HL-60/S4 (cell line): ENCODE data around the gene APH1A.
"Not testable (repeated sequence)": the region's sequence is repeated elsewhere in the genome, so short reads cannot be mapped to it uniquely, and the experiment has no call there.

ENCODE experiments used
- in situ Hi-C: fragments of 300-500 bp; cut with MboI; formaldehyde crosslinking; loops from 2 replicates; pipeline ENCODE4 v1.14.3; 2022; ENCODE audit warnings: low sequenced_read_pairs

The APH1A gene

DNA sequence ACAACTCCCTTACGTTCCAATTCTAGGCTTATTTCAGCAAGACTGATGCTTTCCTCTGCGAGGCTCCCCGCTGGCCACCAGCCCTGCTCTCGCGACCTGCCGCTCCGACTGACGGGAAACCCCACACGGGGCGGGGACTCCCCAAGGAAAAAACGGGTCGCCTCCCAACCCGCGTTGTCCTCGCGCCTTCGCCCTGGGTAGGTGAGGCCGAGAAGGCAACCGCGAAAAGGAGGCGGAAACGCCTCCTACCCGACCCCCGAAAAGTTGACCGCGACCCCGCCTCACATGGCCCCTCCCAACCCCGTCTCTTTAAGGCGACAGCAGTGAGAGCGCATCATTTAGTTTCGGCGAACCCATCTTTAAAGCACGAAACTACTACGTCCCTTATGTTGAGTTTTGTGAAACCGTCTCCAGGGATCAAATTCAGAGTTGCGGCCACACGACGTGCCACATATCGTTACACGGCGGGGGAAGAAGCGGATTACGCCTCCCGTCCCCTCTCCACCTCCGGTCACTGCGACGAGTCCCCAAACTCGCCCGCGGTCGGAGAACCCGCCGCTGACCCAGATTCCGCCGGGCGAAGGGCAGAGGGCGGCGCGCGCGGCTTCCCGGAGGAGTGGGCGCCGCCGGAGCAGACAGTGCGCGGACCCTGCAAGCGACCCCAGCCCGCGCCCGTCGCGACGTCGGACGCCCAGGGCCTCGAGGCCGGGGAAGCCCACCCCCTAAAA is 34.1 kb downstream of the APH1A start:
- in situ Hi-C loops, result no loop called here

DNA sequence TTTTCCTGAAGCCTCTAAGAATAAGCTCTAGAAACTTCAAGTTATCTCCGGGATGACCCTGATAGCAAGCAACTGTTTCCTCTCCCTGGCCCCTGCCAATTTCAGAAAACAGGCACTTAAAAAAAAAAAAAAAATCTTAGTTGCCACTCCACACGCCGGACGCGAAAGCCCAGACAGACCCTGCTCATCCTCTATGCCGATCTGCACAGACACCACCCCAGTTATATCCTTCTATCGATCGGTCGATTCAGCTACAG is 34.6 kb downstream of the APH1A start:
- in situ Hi-C loops, result no loop called here

DNA sequence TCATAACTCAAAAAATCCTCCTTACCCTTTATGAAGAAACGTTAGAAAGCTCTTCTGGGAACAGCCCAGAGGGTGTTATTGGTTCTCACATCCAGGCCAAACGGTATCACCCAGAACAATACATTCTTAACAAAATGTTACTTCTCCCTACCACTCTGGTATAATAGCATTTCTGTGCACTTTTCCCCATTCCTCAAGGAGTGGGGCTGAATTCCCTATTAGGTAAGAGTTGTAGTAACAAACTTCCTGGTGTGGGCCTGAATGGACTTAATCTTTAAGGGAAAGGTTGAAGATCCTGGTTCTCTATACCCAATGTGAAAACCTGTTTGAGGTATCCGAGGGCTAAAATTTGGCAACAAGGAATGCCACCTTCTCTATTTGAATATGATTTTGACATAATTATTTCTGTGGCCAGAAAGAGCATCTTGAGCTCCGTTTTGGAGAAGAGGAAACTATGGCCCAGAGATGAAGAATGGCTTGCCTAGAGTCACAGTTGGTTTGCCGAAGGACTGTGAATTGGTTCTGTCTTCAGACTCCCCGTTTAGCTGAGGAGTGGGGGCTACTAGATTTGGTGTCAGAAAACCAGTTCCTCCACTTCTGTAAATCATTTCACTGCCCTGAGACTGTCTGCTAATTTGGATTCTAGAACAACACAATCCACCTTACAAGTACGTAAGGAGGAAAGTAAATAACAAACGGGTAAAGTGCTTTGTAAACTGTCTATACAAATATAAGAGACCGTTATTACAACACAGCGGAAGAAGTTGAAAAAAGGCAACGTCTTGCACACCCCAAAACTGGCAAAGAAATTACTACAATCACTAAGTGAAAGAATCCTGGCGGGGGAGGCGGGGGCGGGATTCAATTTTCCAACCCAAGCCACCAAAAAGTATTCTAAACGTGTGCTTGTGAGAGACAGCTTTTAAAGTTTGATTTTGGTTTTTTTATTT is 35.2 kb downstream of the APH1A start:
- in situ Hi-C loops, result no loop called here

- in situ Hi-C loops, result not testable (repeated sequence)
These were observed 35.9 kb downstream of the APH1A start for GRCh38 chr1:150232921-150233320.

DNA sequence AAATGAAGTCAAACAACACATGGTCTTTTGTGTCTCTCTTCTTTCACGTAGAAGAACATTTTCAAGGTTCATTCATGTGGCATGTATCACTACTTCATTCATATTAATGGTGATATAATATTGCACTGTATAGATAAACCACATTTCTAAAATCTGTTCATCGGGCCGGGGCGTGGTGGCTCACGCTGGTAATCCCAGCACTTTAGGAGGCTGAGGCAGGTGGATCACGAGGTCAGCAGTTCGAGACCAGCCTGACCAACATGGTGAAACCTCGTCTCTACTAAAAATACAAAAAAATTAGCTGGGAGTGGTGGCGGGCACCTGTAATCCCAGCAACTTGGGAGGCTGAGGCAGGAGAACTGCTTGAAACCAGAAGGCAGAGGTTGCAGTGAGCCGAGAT is 40.6 kb downstream of the APH1A start:
- in situ Hi-C loops, result not testable (repeated sequence)

DNA sequence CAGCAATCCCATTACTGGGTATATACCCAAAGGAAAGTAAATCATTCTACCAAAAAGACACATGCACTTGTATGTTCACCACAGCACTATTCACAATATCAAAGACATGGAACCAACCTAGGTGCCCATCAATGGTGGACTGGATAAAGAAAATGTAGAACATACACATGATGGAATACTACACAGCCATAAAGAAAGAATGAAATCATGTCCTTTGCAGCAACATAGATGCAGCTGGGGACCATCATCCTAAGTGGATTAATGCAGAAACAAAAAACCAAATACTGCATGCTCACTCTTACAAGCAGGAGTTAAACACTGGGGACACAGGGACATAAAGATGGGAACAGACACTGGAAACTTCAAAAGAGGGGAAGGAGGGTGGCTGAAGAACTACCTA is 41.6 kb downstream of the APH1A start:
- in situ Hi-C loops, result no loop called here

GRCh38 chr1:150226486-150226885 is 42.3 kb downstream of the APH1A start:
- in situ Hi-C loops, result no loop called here

DNA sequence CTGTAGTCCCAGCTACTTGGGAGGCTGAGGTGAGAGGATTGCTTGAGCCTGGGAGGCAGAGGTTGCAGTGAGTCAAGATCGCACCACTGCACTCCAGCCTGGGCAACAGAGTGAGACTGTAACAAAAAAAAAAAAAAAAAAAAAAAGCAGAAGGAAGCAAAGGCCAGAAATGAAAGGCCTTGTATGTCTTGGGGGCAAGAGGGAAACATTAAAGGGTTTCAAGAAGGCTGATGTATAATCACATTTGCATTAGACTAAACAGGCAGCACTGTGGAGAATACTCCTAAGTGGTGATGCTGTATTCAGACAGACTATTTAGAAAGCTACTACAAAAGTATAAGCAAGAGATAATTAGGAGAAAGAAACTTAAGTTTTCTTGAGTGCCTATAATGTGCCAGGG is 43.3 kb downstream of the APH1A start:
- in situ Hi-C loops, result no loop called here

DNA sequence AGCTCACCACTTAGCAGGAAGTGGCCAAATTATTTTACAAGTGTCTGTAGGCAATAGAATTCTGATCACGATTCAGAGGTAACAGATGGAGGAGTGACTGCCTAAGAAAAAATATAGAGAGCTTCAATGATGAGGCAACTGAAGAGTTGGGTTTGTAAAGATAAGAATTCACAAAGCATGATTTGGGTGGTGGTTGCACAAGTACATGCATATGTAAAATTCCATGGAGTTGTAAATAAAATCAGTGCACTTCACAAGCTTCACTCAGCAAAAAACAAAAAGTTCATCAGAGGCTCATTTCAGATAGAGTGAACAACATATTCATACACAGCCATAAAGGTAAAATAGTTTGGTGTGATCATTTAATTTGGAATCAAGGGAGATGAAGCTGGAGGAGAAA is 43.8 kb downstream of the APH1A start:
- in situ Hi-C loops, result no loop called here

GRCh38 chr1:150221552-150221951 is 47.3 kb downstream of the APH1A start:
- in situ Hi-C loops, result no loop called here

DNA sequence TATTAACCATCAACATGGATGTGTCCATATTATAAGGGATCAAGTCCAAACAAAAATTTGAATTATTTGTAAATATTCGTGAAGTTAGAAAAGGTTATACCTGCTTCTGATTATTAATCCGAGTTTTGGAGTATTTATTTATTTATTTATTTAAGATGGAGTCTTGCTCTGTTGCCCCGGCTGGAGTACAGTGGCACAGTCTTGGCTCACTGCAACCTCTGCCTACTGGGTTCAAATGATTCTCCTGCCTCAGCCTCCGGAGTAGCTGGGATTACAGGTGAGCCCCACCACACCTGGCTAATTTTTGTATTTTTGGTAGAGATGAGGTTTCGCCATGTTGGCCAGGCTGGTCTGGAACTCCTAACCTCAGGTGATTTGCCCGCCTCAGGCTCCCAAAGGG is 53.0 kb downstream of the APH1A start:
- in situ Hi-C loops, result not testable (repeated sequence)
